Keratinocyte (primary cell): ENCODE data around the gene HRCT1. TPM values are rescaled to one million over a fixed set of nuclear protein-coding genes. Genes with fewer than 3 reads are reported as not detected.

Source experiments
- DNase-seq: peaks from one replicate; pipeline ENCODE4 v3.0.0-alpha.2; 2011; ENCODE audit warnings: low read depth, missing footprints, low spot score
- FAIRE-seq: peaks from 2 replicates; lab custom pipeline; 2011; peaks lifted over from hg19 to GRCh38; lab: Jason Lieb, UNC
- H2AFZ ChIP-seq: 2 replicates; pipeline ENCODE4 v1.6.0; 2012; ENCODE audit warnings: low read length, control low read depth, inconsistent platforms; ENCODE audit not compliant: control insufficient read depth
- H3K27ac ChIP-seq: 2 replicates; pipeline ENCODE4 v1.5.1; 2011; ENCODE audit warnings: low read length; ENCODE audit not compliant: control insufficient read depth, insufficient read depth
- H3K27me3 ChIP-seq: 3 replicates; pipeline ENCODE4 v1.6.0; 2011; ENCODE audit warnings: low read length; ENCODE audit not compliant: control insufficient read depth, insufficient read depth; ENCODE audit errors: extremely low read depth
- H3K36me3 ChIP-seq, 2 experiments: 2 replicates in 1 of 2; 3 replicates in 1 of 2; pipeline ENCODE4 v1.5.1; 2011; ENCODE audit warnings: low read length in 2 of 2, mild to moderate bottlenecking in 1 of 2; ENCODE audit not compliant: control insufficient read depth in 2 of 2, insufficient read depth in 2 of 2; ENCODE audit errors: extremely low read depth in 1 of 2
- H3K4me1 ChIP-seq: 3 replicates; pipeline ENCODE4 v1.5.1; 2011; ENCODE audit warnings: low read length; ENCODE audit not compliant: control insufficient read depth, insufficient read depth; ENCODE audit errors: extremely low read depth
- H3K4me2 ChIP-seq: 3 replicates; pipeline ENCODE4 v1.6.0; 2011; ENCODE audit warnings: low read depth, low read length; ENCODE audit not compliant: control insufficient read depth, insufficient read depth; ENCODE audit errors: extremely low read depth
- H3K4me3 ChIP-seq, 3 experiments: fragments of 200-600 bp in 1 of 3; sonication (generic) in 1 of 3; 2 replicates in 2 of 3; 3 replicates in 1 of 3; pipeline ENCODE4 v1.5.1; 2011 to 2016; ENCODE audit warnings: low read length in 3 of 3, mild to moderate bottlenecking in 3 of 3, control low read depth in 2 of 3, inconsistent platforms in 1 of 3, low read depth in 1 of 3, mixed read lengths in 1 of 3, mixed run types in 1 of 3, moderate library complexity in 1 of 3; ENCODE audit not compliant: control insufficient read depth in 2 of 3, insufficient read depth in 2 of 3; ENCODE audit errors: extremely low read depth in 1 of 3
- H3K79me2 ChIP-seq: 2 replicates; pipeline ENCODE4 v1.6.0; 2012; ENCODE audit warnings: low read length; ENCODE audit not compliant: control insufficient read depth, insufficient read depth
- H3K9ac ChIP-seq: 3 replicates; pipeline ENCODE4 v1.6.0; 2011; ENCODE audit warnings: low read length; ENCODE audit not compliant: control insufficient read depth, insufficient read depth; ENCODE audit errors: extremely low read depth
- H3K9me1 ChIP-seq: 3 replicates; pipeline ENCODE4 v1.6.0; 2011; ENCODE audit warnings: low read length; ENCODE audit not compliant: control insufficient read depth, insufficient read depth; ENCODE audit errors: extremely low read depth
- H3K9me3 ChIP-seq: 2 replicates; pipeline ENCODE4 v1.5.1; 2012; ENCODE audit warnings: low read depth, low read length; ENCODE audit not compliant: control insufficient read depth
- H4K20me1 ChIP-seq: 3 replicates; pipeline ENCODE4 v1.6.0; 2011; ENCODE audit warnings: low read length; ENCODE audit not compliant: control insufficient read depth, insufficient read depth; ENCODE audit errors: extremely low read depth
- EZH2 ChIP-seq: IDR thresholded peaks from one replicate; pipeline ENCODE4 v1.6.1; 2012; ENCODE audit warnings: inconsistent platforms, mild to moderate bottlenecking, low read length, moderate library complexity
- dilution Hi-C: fragments of 300-500 bp; cut with MboI; formaldehyde crosslinking; loops from one replicate; pipeline ENCODE4 v1.7.0; 2020; ENCODE audit warnings: low sequenced_read_pairs; ENCODE audit not compliant: extremely low pct_ligation_motif_present
- polyA plus RNA-seq, 5 experiments: library from polyadenylated mRNA; depleted of rRNA in 3 of 5; stranded (reverse) in 3 of 5; stranded (forward) in 1 of 5; unstranded in 1 of 5; fragments of >200 nt; gene quantifications; 1 replicate in 1 of 5; 2 replicates in 3 of 5; 3 replicates in 1 of 5; pipeline versions ENCODE4 v1.2.1 to v1.2.3, GENCODE V29; 2011 to 2012; ENCODE audit warnings: missing spikeins in 2 of 5, low read depth in 1 of 5, low replicate concordance in 1 of 5
- TF ChIP-seq, protein P1 (sequence below), 3 experiments: IDR thresholded peaks in 1 of 3; conservative IDR thresholded peaks in 1 of 3; optimal IDR thresholded peaks in 1 of 3; 2 replicates in 2 of 3; 3 replicates in 1 of 3; pipeline versions ENCODE3 to v1.5.1; 2011; ENCODE audit warnings: low read length in 3 of 3, mild to moderate bottlenecking in 3 of 3, moderate library complexity in 2 of 3, control low read depth in 1 of 3, inconsistent platforms in 1 of 3; ENCODE audit not compliant: insufficient read depth in 2 of 3; ENCODE audit errors: extremely low read depth in 1 of 3

HRCT1 gene
- polyA plus RNA-seq, 1 donor (not counting 4 experiments of a cell fraction or from before 2014, with no cell fraction given) = not detected

DNA sequence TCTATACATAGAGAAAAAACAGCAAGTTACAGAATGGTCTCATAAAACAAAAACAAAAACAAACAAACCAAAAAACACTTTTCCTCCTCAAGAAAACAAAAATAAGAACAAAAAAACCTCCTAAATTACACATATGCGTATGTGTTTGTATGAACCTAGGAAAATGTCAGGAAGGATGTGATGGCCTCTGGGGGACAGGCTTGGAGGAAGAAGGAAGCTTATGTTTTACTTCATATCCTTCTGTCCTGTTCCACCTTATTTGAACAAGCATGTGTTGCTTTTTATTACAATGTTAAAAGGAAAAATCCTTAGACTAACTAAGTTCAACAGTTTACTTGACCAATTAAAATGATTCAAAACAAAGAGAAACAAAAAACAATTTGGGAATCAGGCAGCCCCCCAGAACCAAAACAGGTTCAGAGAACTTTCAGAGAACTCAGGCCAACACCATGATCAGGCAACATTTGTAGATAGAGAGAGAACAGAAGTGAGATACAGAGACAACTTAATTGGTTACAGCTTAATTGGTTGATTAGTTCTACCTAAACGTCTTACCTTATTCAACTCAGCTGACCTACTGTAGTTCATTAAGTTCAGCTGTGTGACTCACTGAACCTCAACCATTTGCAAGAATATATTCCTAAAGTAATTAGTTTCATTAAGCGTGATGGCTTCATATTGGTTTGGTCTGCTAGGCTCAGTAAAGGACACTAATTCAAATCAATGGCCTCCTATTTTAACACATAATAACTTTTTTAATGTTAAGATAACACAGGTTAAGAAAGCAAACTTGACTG lies 13.4 kb downstream of the HRCT1 start:
- TF ChIP-seq, protein P1, sequence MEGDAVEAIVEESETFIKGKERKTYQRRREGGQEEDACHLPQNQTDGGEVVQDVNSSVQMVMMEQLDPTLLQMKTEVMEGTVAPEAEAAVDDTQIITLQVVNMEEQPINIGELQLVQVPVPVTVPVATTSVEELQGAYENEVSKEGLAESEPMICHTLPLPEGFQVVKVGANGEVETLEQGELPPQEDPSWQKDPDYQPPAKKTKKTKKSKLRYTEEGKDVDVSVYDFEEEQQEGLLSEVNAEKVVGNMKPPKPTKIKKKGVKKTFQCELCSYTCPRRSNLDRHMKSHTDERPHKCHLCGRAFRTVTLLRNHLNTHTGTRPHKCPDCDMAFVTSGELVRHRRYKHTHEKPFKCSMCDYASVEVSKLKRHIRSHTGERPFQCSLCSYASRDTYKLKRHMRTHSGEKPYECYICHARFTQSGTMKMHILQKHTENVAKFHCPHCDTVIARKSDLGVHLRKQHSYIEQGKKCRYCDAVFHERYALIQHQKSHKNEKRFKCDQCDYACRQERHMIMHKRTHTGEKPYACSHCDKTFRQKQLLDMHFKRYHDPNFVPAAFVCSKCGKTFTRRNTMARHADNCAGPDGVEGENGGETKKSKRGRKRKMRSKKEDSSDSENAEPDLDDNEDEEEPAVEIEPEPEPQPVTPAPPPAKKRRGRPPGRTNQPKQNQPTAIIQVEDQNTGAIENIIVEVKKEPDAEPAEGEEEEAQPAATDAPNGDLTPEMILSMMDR (optimal IDR thresholded peaks at IDR 0.05 in 1 of 3, IDR thresholded peaks at IDR 0.05 in 1 of 3, conservative IDR thresholded peaks at IDR 0.05 in 1 of 3; ENCODE audit: extremely low read depth in 1 of 3, insufficient read depth in 2 of 3, low read length in 3 of 3) = no peak
- TF ChIP-seq EZH2 = no peak
- H3K36me3 ChIP-seq = no peaks in the 10 kb centered on the region
- dilution Hi-C loops = no loop called here
- no peaks in the 10 kb centered on the region for H3K9me1 ChIP-seq
- H3K79me2 ChIP-seq = no peaks in the 10 kb centered on the region
- H3K9me3 ChIP-seq = no peaks in the 10 kb centered on the region
- no peak overlapping the region for H3K27ac ChIP-seq
- H3K4me2 ChIP-seq = no peak overlapping the region
- peaks cover 11% of the 10 kb centered on the region for H3K4me1 ChIP-seq
- no peak for DNase-seq
- H2AFZ ChIP-seq = no peak overlapping the region
- H3K27me3 ChIP-seq = no peaks in the 10 kb centered on the region
- FAIRE-seq = no peak
- no peak overlapping the region for H3K9ac ChIP-seq
- no peak overlapping the region for H3K4me3 ChIP-seq
- no peaks in the 10 kb centered on the region for H4K20me1 ChIP-seq

DNA sequence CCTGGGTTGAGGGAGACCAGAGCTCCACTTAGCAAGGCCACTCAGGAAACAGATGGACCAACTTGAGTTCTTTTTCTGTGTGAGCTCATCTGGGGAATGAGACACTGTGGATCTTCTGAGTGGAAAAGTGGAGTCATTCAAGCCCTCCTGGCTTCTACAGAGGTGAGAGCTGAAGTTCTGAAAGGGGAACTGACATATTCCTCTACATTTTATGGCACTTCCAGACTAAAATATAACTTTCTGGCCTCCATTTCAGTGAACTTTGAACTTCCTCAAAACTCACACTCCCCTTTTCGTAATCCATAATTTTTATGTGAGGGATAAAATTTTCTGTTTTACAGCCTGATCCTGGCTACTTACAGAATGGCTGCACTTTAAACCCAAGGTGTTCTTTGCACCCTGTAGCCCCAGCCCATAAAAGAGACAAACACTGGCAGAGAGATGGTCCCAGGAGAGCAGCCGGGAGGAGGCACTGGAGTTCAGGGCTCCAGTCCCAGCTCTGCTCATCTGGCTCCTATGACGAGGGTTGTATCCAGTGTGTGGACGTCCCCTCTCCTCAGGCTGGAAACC lies 14.1 kb downstream of the HRCT1 start:
- Histone ChIP-seq H3K9me3 (no peaks in the 10 kb centered on the region), H3K9me1 (no peaks in the 10 kb centered on the region), H3K9ac (no peak overlapping the region), H3K4me1 (peaks cover 15% of the 10 kb centered on the region), H4K20me1 (no peaks in the 10 kb centered on the region), H3K36me3 (no peaks in the 10 kb centered on the region), H3K79me2 (no peaks in the 10 kb centered on the region), H3K4me3 (no peak overlapping the region), H3K27ac (no peak overlapping the region), H3K27me3 (no peaks in the 10 kb centered on the region), H3K4me2 (no peak overlapping the region), H2AFZ (no peak overlapping the region)
- TF ChIP-seq, protein P1 (optimal IDR thresholded peaks at IDR 0.05 in 1 of 3, IDR thresholded peaks at IDR 0.05 in 1 of 3, conservative IDR thresholded peaks at IDR 0.05 in 1 of 3; ENCODE audit: extremely low read depth in 1 of 3, insufficient read depth in 2 of 3, low read length in 3 of 3) = no peak
- TF ChIP-seq EZH2 = no peak
- FAIRE-seq (no peak), DNase-seq (no peak)
- dilution Hi-C loops = no loop called here
